ENCODE data around the gene TMC5. TPM values are rescaled to one million over a fixed set of nuclear protein-coding genes. Genes with fewer than 3 reads are reported as not detected.

TMC5 gene
- total RNA-seq, 1 donor from 2014 or later, result not detected

- intact Hi-C loops (cut with DNase I), result no loop called here
- DNase-seq (ENCODE audit: low spot score), result no peak
Measured at GRCh38 chr16:19499481-19499880, 81.8 kb downstream of the TMC5 start.

DNA sequence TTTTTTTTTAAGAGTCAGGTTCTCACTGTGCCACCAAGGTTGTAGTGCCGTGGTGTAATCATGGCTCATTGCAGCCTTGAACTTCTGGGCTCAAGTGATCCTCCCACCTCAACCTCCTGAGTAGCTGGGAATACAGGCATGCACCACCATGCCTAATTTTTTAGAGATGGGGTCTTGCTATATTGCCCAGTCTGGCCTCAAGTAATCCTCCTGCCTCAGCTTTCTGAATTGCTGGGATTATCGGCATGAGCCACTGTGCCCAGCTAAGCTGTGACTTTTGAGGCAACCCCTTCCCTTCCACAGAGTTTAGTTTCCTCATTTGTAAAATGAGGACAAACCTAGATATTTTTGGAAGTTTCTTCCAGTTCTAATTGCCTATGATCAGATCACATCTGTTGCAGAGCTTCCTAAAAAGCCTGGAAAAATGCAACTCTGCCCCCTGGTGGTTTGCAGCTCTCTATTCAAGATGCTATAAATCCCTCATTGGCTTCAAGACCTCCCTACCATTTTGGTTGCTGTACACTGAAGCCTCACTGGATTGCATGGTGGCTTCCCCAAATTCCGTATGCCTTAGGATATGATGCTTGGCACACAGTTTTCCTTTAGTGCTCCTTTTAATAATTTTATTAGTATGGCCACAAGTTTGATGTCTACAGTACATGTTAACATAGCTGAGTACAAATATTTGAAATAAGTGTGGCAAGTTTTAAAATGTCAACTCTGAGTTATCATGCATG is 84.9 kb downstream of the TMC5 start:
- no peak for DNase-seq (ENCODE audit: low spot score)
- intact Hi-C loops (cut with DNase I), result loop anchor here (1.0 kb wide), 1 partner anchor 416 kb away; no protein-coding TSS in a partner anchor

GRCh38 chr16:19503461-19504075 is 85.9 kb downstream of the TMC5 start:
- intact Hi-C loops (cut with DNase I), result no loop called here

DNA sequence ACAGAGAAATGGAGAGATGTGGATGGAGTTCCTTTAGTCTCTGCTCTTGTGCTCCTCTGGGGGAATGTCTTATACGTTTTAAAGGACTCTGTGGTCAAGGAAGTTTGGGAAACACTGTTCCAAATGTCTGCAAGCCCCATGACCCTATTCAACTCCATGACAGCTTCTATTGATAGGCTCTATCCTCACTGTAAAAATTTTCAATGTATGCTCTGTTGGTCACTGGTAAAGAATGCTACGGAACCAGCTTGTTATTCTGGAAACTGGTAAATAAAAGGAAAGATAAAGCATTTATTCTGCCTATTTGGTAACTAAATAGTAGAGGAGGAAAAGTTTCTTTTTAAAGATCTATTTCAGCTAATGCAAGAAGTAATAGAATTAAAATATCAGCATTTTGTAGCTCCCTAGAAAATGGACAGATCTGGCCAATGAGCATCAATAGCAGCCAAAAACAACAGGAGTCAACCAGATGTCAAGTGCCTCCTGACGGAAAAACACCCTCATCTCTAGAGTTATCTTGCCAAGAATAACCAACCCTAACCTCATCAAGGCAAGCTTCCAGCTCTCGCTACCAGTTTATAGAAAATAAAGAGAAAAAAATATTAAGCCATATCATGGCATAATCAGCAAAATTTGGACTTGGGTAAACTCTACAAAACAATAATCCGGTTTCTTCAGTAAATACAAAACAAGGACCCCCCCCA is 88.1 kb downstream of the TMC5 start:
- DNase-seq (ENCODE audit: low spot score), result no peak
- intact Hi-C loops (cut with DNase I), result no loop called here

More at GRCh38 chr16:19503461-19504075, 85.9 kb downstream of the TMC5 start:
- DNase-seq (ENCODE audit: low spot score), result no peak

DNA sequence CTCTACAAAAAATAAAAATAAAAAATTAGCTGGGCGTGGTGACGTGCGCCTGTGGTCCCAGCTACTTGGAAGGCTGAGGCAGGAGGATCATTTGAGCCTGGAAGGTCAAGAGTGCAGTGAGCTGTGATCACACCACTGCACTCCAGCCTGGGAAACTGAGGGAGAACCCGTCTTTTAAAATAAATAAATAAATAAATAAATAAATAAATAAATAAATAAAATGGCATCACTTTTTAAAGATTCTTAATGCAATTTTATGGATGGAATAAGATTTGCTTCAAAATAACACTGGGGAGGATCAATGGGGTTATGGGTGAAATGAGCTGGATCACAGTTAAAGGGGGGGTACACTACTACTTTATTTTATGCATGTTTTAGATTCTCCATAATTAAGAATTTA is 89.3 kb downstream of the TMC5 start:
- DNase-seq (ENCODE audit: low spot score), result no peak
- intact Hi-C loops (cut with DNase I), result no loop called here

DNA sequence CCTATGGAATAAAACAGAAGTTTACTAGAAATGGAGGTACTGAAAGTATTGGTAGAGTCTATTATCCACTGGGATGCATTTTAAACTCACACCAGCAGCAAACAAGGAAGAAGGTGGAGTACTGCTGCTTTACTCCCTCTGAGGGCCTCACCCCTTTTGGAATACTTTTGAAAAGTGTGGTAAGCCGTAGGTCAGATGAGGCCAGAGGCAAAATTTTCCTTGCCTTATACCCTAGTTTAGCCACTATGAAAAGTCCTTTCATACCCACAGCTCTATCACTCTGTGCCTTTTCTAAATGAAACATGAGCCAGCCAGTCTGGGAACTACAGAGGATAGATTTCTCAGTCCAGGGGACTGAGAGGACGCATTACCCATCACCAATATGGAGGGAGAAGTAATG is 90.2 kb downstream of the TMC5 start:
- intact Hi-C loops (cut with DNase I), result no loop called here
- no peak for DNase-seq (ENCODE audit: low spot score)

GRCh38 chr16:19512297-19512696 is 94.6 kb downstream of the TMC5 start:
- DNase-seq (ENCODE audit: low spot score), result no peak
- intact Hi-C loops (cut with DNase I), result no loop called here

- intact Hi-C loops (cut with DNase I), result no loop called here
- DNase-seq (ENCODE audit: low spot score), result no peak
Measured at GRCh38 chr16:19513377-19514053, 95.8 kb downstream of the TMC5 start.

DNA sequence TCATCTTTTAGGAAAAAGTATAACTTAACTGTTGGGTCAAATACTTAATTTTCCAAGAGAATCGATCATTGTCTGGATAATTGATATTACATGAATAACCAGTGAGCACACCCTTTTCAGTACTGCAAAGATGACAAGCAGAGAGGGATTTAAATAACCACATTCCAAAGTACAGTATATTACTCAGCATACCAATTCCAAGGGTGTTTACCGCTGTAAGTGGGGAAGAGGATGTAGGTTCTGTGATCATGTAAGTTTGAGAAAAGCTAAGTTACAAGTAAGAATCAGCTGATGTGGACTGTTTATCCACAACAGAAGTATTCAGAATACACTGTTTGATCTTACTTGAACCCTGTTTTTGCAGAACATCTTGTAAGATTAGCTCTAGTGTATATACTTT is 98.1 kb downstream of the TMC5 start:
- intact Hi-C loops (cut with DNase I), result loop anchor here (5.0 kb wide), 1 partner anchor 723 kb away; the partner anchor contains the start of gene RPS15A
- no peak for DNase-seq (ENCODE audit: low spot score)

GRCh38 chr16:19517424-19518089 is 99.9 kb downstream of the TMC5 start:
- intact Hi-C loops (cut with DNase I), result loop anchor here (5.0 kb wide), 1 partner anchor 725 kb away; the partner anchor contains the start of gene RPS15A
- DNase-seq (ENCODE audit: low spot score), result no peak

DNA sequence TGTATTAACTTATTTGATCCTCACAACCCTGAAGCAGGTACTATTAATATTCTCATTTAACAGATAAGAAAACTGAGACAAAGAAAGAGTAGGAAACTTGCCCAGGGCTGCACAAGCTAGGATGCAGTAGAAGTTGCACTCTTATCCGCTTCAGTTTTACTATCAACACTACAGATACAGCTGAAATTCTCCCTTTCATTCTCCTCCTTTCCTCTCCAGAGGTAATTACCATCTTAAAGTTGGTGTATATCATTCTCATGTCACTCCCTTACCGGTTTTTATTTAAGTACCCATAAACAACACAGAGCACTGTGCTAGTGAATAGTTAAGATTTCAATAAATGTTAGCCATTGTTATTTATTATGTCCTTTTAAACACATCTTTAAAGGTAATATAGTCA is 100.7 kb downstream of the TMC5 start:
- intact Hi-C loops (cut with DNase I), result loop anchor here (5.0 kb wide), 1 partner anchor 726 kb away; the partner anchor contains the start of gene RPS15A
- no peak for DNase-seq (ENCODE audit: low spot score)

- no peak for DNase-seq (ENCODE audit: low spot score)
- intact Hi-C loops (cut with DNase I), result no loop called here
Measured at GRCh38 chr16:19520861-19521331, 103.2 kb downstream of the TMC5 start.

GRCh38 chr16:19521471-19522396 is 104.1 kb downstream of the TMC5 start, which contains the start of gene GDE1:
TSS of gene GDE1 (minus strand) at chr16:19522098. CDS start at chr16:19521964, 134 bp downstream.
- peak; percentile 99 for DNase-seq (ENCODE audit: low spot score)
- intact Hi-C loops (cut with DNase I), result no loop called here

DNA sequence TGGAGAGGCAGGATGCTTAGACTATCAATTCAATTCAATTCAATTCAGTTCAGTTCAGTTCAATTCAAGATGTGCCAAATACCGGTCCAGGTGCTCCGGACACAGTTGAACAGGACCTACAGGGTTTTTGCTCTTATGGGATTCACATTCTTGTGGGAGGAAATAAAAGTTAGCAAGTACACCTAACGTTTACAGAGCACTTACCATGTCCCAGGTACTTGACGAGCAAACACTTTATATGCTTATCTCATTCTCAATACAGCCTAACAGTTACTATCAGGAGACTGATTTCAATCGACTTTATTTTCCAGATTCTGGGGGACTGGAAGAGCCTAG is 104.7 kb downstream of the TMC5 start:
- intact Hi-C loops (cut with DNase I), result no loop called here
- no peak for DNase-seq (ENCODE audit: low spot score)

- no peak for DNase-seq (ENCODE audit: low spot score)
- intact Hi-C loops (cut with DNase I), result no loop called here
Measured at GRCh38 chr16:19522760-19523159, 105.1 kb downstream of the TMC5 start.

- intact Hi-C loops (cut with DNase I), result no loop called here
- no peak for DNase-seq (ENCODE audit: low spot score)
Measured at GRCh38 chr16:19523184-19523558, 105.5 kb downstream of the TMC5 start.

DNA sequence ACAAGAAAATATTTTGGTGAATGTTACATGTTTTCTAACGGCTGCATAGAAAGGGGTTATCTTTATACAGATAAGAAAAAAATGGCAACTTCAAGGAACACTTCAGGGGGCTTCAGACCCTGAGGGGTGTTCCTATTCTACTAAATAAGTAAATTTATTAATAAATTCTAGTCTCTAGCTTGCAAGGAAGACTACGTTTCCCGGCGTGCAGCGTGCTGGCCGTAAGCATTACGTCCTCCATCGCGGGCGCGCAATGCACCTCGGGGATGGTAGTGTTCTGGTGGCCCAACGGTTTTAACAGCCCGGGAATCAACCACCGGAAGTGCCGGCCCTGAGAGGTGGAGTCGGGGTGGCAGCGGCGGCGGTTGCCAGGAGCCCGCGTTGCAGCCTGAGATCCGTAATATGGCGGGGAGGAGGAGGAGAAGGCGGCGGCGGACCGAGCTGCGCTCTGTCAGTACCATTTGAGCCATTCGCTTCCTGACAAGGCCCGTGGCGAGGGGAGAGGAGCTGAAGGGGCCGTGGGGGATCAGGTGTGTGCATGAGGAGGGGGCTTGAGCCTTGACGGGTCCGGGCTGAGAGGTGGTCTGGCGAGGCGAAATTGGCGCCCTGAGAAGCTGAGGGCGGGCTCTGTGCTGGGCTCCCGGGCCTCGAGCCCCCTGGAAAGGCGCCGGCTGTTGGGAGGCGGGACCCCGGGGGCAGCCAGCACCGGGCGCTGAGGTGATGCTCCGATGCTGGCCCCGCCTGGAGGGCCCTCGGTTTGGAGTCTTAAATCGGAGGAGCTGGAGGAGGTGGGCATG is 106.1 kb downstream of the TMC5 start, which contains the start of gene CCP110:
CCP110 (plus strand) TSS at position 384 of the 797 bp plus-strand sequence. CDS start 3,940 bp downstream, outside the sequence.
- intact Hi-C loops (cut with DNase I), result loop anchor here (2.0 kb wide), 1 partner anchor 31 kb away; the partner anchor contains the start of gene VPS35L
- DNase-seq (ENCODE audit: low spot score), result peak; percentile 99
